CD4-positive, alpha-beta T cell treated with Interleukin-17A for 1 hour (primary cell): ENCODE data around the gene KDM5D.

Experiments used
- DNase-seq: peaks from one replicate; pipeline ENCODE4 v3.0.0-alpha.2; 2020

Gene KDM5D

DNA sequence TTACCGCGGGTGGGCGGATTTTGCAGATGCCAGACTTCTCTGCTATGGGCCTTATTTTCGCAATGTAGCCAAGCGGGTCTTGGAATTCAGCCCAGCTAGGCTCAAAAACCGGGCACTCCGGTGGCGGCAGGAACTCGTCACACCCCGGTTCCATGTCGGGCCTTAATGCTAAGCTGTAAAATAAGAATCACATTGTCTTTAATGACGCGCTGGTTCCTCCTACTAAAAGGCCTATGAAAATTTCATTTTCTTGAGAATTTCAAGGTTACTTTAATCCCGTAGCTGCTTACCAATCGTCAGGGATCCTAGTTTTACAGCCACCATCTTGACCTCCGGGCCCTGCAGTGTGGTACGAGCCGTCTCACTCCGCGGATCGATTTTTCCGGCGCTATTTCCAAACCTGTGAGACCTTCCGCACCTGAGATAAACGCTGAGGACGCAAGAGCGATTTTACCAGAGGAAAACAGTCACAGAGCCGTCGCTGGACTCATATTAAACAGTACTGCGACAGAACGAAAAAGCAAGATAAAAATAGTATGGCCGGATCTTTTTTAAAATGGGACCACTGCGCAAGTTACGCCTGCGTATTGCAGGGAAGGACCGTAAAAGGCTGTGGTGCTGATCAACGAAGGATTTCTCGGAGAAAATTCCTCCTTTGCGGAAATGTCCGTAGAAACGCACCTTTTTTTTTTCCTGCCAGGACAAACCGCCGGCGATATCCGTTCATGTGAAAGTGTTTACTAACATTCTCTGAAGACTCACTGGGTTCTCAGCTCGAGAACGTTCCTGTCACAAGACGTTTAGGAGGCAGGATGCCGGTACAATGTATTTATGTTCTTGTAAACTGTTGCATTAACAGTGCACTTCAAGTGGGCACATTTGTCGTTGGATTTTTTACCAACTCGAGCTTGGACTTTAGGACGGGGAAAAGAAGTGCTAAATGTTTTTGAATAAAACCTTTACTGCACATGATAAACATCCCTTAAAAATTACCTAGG is at the start of gene KDM5D:
Gene KDM5D, minus strand, starts transcription at position 346 of the 998 bp plus-strand sequence. Its CDS starts 192 bp downstream, at position 154.
- peak; percentile 83 for DNase-seq

DNA sequence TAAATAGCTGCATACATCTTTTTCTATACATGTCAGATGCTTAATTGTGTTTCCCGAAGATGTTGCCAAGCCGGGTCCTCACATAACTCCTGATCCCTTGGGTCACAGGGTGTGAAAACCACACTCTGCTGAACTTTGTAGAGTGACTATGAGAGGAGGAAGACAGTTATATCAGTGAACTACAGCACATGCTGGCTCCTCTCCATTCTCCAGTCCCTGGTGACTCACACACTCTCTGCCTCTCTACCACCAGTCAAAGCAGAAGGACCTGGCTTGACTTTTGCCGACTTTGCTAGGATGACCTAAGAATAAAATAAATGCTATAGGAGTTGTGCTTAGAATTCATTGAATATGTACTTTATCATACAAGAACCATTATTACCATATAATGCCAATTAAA is 23.8 kb upstream of the KDM5D start:
- DNase-seq = no peak

DNA sequence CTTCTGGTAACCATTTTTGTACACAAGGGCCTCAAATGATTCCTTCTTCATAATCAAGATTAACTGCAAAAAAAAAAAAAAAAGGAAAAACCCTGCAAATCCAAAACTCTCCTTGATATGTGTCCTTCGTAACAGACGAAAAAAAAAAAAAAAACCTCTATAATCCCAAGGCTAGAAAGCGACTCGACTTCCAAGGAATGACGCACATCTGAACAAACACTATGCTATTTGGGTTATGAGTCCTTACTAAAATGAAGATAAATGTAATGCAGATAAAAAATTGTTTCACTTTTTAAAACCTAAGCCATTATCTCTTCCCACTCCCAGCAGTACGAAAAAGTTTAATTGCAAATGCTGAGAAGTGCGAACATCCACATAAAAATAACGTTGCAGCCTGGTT is 1.2 kb downstream of the KDM5D start:
- DNase-seq = no peak

DNA sequence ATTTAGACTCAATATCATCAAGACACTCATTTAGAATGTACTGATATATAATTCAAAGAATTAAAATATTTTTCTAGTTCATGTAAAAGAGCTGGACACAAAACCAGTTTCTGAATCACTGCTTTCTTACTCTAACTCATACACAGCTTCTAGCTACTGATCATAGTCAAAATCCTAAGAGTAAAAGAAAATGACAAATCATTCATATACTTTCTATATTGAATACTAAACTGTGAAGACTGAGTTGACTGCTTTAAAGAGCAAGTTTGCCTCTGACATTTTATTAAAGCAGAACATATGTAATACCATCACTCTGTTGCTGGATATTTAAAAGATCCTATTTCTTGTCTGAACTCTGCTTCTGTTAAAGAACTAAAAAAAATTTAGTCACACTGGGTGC is 2.4 kb downstream of the KDM5D start:
- DNase-seq = no peak

DNA sequence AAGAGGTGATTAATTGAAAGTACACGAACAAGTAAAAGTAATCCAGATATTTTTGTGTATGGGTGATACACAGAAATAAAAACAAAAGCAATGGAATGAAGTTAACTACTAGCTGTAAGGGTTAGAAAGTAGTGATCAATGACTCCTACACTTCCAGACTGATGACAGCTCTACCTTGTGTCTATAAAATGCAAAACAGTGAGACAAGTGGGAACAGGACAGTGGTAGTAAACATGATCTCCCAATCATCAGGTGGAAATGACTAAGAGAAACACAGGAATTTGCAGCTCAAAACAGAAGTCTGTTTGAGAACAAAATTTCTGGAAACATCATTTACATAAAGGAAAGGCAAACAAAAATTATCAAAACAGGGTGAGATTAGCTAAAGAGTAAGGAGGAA is 10.1 kb downstream of the KDM5D start:
- no peak for DNase-seq

GRCh38 chrY:19717950-19718349 is 26.6 kb downstream of the KDM5D start:
- no peak for DNase-seq

GRCh38 chrY:19717146-19717545 is 27.4 kb downstream of the KDM5D start:
- DNase-seq = no peak

DNA sequence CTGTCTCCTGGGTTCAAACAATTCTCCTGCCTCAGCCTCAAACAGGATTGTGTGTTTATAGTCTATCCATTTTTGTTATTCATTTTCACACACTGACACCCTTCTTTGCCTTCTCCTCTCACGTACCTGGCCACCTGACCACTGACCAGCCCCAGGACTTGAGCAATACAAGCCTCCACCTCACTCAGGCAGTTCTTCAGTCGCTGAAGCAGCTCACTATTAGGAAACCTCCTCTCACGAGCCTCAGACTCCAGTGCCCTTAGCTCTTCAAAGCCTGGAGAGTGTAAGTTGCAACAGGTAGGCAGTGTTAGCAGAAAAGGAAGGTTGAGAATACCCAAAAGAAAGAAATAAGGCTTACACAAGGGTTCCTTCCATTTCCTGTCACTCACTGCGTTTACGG is 29.3 kb downstream of the KDM5D start:
- no peak for DNase-seq

GRCh38 chrY:19713430-19713829 is 31.1 kb downstream of the KDM5D start:
- DNase-seq = no peak

DNA sequence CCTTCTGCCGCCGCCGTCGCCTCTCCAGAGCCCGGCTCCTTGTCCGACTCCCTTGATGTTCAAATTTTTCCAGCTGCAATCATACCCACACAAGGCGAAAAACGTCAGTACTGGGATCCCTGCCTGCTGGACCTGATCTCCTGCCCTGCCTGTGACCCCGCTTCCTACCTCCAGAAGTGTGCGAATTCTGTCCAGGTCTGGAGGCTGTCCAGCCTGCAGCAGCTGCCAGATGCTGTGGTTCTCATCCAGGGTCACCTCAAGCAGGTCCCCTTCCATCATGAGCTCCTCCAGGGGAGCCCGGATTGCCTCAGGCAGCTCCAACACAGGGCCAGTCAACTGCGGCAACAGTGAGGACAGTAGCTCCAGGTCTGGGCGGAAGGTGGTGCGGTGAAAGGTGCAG is 38.3 kb downstream of the KDM5D start:
- DNase-seq = no peak

GRCh38 chrY:19698495-19698894 is 46.0 kb downstream of the KDM5D start:
- no peak for DNase-seq

- no peak for DNase-seq
Measured at GRCh38 chrY:19680821-19681220, 63.7 kb downstream of the KDM5D start.
